Ishikawa (cell line): ENCODE measurements around the gene LINGO1.

Experiments used
- EGR1 ChIP-seq: IDR thresholded peaks from 2 replicates; pipeline ENCODE4 v1.6.1; 2012
- EP300 ChIP-seq: IDR thresholded peaks from 2 replicates; pipeline ENCODE4 v1.6.1; 2012; ENCODE audit warnings: borderline replicate concordance
- FOXM1 ChIP-seq: IDR thresholded peaks from 2 replicates; pipeline ENCODE4 v1.6.1; 2012; ENCODE audit warnings: low read depth, borderline replicate concordance
- MAX ChIP-seq: IDR thresholded peaks from 2 replicates; pipeline ENCODE4 v1.6.1; 2012
- RAD21 ChIP-seq: IDR thresholded peaks from 2 replicates; pipeline ENCODE4 v1.6.1; 2012; ENCODE audit warnings: low read depth
- REST ChIP-seq: IDR thresholded peaks from 2 replicates; pipeline ENCODE4 v1.6.1; 2012; ENCODE audit warnings: low read depth, mild to moderate bottlenecking
- TAF1 ChIP-seq: IDR thresholded peaks from 2 replicates; pipeline ENCODE4 v1.6.1; 2012; ENCODE audit warnings: low read depth, mild to moderate bottlenecking
- TCF12 ChIP-seq: IDR thresholded peaks from 2 replicates; pipeline ENCODE4 v1.6.1; 2012; ENCODE audit warnings: low read depth
- YY1 ChIP-seq: IDR thresholded peaks from 2 replicates; pipeline ENCODE4 v1.6.1; 2012; ENCODE audit warnings: low read depth
- ZBTB7A ChIP-seq: IDR thresholded peaks from 2 replicates; pipeline ENCODE4 v1.6.1; 2012; ENCODE audit warnings: low read depth

GRCh38 chr15:77565378-77565915, 67.3 kb downstream of the LINGO1 start:
- TF ChIP-seq EP300 = no peak
- TF ChIP-seq RAD21 = no peak
- TF ChIP-seq TAF1 = no peak
- TF ChIP-seq REST = no peak
- no peak for TF ChIP-seq YY1
- no peak for TF ChIP-seq EGR1
- TF ChIP-seq FOXM1 = no peak
- no peak for TF ChIP-seq TCF12
- no peak for TF ChIP-seq ZBTB7A
- TF ChIP-seq MAX = no peak
